Upper lobe of left lung (tissue), 4 donors: ENCODE measurements around the gene PHTF2.

Source experiments
- CTCF ChIP-seq, 6 experiments: fragments of 450-650 bp in 4 of 6; fragments of 200-600 bp in 2 of 6; sonication (generic) in 2 of 6; IDR thresholded peaks; one replicate each; pipeline ENCODE4 v1.5.1; 2016 to 2019; ENCODE audit warnings: antibody characterized with exemption in 6 of 6
- POLR2A ChIP-seq, 4 donors: fragments of 450-650 bp; IDR thresholded peaks; one replicate each; pipeline ENCODE4 v1.5.1; 2016 to 2017; ENCODE audit warnings: antibody characterized with exemption in 4 of 4, mild to moderate bottlenecking in 2 of 4
- POLR2AphosphoS5 ChIP-seq, 2 donors: sonication (generic); formaldehyde crosslinking; IDR thresholded peaks; one replicate each; pipeline ENCODE4 v1.5.1; 2017; ENCODE audit warnings: antibody characterized with exemption in 2 of 2

DNA sequence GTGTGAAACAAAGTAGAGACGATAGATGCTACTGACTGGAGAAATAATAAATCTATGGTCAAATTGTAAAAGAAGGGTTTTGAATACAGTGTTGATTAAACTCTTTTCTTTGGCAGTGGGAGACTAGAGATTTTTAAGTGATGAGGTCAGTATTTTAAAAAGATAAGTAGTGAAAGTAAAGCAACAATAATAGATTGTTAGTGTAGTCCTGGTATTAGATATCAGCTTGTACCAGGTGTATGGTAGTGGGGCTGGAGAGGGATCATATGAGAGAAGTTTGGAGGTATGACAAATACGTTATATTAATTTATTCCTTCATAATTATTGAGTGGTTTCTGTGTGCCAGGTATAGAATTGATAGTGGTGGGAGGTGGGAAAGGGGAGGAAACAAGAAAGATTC lies 25.2 kb downstream of the PHTF2 start:
- no peak for TF ChIP-seq CTCF (IDR thresholded peaks at IDR 0.05)
- TF ChIP-seq POLR2AphosphoS5 (IDR thresholded peaks at IDR 0.05), result no peak
- no peak for TF ChIP-seq POLR2A (IDR thresholded peaks at IDR 0.05)
